ENCODE measurements around the gene KL.
A peak's percentile ranks its signal among the peaks of the same experiment; 100 is the strongest.

The KL gene

DNA sequence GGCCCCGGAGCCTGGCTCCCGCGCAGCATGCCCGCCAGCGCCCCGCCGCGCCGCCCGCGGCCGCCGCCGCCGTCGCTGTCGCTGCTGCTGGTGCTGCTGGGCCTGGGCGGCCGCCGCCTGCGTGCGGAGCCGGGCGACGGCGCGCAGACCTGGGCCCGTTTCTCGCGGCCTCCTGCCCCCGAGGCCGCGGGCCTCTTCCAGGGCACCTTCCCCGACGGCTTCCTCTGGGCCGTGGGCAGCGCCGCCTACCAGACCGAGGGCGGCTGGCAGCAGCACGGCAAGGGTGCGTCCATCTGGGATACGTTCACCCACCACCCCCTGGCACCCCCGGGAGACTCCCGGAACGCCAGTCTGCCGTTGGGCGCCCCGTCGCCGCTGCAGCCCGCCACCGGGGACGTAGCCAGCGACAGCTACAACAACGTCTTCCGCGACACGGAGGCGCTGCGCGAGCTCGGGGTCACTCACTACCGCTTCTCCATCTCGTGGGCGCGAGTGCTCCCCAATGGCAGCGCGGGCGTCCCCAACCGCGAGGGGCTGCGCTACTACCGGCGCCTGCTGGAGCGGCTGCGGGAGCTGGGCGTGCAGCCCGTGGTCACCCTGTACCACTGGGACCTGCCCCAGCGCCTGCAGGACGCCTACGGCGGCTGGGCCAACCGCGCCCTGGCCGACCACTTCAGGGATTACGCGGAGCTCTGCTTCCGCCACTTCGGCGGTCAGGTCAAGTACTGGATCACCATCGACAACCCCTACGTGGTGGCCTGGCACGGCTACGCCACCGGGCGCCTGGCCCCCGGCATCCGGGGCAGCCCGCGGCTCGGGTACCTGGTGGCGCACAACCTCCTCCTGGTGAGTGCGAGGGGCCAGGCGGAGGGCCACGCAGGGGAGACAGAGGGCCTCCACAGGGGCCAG, at the start of gene KL:
KL (plus strand) TSS at position 10 of the 909 bp plus-strand sequence; CDS start at position 28, 18 bp downstream.
- DNase-seq, result no peak

DNA sequence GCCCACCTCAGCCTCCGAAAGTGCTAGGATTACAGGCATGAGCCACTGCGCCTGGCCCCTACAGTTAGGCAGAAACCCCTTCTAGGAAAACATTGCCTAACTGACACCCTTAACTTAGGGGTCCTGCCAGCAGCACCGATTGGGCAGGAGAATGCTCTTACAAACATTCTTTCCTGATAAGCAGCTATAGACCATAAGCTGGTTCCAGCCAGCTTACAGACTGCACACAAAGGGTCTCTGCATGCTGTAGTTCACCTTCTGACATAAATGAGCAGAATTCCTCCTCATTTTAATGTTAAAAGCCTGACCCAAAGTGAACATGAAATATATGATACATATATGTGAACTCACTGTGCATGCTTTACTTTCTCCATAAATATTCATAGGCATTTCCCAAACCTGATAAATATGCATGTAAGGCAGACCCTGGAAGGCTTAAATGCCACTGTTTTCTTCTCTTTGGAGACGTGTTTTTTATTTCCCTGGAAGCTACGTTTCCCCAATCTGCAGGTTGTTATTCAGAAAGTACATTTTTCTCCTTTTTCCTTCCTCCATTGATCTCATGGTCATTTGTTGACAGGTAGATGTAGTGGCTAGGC, 48.5 kb upstream of the KL start:
- DNase-seq, result no peak

DNA sequence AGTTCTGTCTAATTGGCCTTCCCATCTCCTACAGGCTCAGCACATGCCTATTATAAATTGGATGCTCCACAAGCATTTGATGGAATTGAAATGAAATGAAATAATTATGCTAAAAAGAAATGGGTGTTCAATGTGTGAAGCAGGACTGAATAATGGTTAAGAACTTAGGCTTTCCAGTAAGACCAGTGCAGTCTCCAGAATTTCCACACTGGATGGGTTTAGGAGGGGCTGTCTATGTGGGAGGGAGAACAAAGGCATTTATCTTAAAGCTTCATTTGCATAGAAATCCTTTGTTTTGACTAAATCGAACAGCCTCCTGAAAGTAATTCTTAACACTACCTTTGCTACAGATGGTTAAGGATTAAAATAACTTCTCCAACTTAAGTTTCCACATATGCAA, 47.9 kb upstream of the KL start:
- no peak for DNase-seq

DNA sequence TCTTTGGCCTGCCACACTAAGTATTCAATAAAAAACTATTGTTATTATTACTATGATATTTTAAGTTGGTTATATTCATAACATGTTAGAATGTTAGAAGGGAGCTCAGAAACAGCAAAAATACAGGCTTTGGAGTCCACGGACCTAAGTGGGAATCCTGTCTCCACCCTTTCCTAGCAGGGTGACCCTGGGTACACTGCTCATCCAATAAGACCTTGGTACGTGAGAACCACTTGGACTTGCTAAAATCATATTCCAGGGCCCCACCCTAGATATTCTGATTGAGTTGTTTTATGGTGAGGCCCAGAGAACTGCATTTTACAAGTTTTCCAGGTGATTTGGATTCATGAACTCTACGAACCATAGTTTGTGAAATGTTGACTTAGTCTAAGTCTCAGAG, 47.4 kb upstream of the KL start:
- no peak for DNase-seq

DNA sequence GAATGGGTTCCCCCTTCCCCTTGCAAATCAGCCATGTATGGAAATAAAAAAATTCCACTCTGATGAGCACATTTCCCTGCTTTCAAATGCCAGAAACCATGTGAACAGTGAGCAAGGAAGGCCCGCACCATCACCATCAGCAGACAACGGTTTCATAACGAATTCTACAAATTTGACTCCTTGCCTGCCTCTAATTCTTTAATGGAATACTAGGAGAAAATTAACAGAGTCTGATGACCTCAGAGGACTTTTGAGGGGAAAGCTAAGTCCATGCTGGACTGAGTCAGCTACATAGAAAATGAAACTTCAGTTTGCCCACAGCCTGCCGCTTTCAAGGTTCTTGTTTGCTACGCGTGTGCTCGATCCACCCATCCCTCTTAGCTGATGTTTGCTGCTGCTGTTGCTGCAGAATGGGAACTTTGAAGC, 46.7 kb upstream of the KL start:
- no peak for DNase-seq

DNA sequence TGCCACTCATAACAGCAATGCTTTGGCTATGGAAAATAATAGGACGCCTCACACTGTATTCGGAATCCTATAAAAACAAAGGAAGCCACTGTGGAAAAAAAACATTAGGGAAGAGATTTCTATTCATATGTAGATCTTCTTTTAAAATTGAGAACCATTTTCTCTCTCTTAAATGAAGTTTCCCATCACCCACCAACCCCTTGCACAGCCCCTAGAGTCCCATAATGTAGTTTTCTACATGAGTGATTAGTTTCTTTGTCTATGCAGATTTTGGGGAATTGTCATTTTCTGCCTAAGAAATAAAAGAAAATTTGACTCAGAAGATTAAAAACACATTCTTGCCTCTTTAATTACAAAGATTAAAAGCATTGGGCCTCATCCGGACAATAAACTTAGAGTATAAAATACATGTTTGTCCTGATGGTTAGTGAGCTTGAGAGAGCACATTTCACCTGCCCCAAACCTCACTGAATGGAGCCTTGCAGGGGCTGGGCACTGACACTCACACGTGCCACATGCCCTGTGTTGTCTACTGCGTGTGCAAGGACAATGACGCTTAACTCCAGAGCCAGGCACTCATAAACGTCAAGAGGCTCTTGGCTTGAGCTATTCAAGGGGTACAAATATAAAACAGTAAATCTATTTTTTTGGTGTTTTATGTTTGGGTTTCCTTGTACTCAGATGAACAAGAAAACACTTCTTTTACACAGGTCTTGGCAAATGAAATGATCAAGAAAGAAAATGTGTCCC, 40.0 kb upstream of the KL start:
- no peak for DNase-seq

DNA sequence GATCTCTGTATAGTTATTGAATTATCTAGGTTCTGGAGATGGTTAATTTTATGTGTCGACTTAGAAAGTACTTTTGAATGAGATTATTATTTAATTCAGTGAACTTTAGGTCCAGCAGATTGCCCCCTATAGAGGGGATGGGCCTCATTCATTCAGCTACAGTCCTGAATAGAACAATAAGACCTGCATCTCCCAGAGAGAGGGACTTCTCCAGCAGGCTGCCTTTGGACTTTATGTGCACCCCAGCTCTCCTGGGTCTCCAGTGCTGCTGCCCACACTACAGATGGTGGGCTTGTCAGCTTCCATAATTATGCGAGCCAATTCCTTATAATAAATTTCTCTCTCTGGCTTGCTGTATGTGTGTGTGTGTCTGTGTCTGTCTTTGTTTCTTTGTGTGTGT, 39.3 kb upstream of the KL start:
- no peak for DNase-seq

DNA sequence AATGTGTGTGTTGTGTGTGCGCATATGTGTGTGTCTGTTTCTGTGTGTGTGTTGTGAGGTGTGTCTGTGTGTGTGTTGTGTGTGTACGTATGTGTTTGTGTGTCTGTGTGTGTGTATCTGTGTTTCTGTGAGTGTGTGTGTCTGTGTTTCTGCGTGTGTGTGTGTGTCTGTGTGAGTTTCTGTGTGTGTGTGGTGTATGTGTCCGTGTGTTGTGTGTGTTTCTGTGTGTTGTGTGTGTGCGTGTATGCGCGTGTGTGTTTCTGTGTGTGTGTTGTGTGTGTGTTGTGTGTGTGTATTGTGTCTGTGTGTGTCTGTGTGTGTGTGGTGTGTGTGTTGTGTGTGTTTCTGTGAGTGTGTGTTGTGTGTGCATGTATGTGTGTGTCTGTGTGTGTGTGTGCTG, 38.9 kb upstream of the KL start:
- DNase-seq, result no peak

DNA sequence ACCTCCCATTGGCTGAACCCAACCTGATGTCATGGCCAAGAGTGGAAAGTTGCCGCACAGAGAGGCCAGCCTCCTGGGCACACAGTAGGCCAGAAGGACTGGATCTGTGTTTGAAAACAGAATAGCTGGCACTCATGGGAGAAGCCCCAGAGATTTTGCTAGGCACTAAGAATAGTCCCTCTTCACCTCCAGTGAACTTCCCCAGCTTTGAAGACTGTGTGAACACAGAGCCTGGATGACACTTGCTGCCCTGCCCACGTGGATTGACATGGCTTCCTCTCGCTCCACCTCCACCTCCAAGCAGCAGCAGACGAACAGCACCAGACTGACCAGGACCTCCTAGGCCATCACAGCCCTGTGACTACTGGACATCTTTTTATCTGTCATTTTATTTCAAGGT, 37.9 kb upstream of the KL start:
- no peak for DNase-seq

DNA sequence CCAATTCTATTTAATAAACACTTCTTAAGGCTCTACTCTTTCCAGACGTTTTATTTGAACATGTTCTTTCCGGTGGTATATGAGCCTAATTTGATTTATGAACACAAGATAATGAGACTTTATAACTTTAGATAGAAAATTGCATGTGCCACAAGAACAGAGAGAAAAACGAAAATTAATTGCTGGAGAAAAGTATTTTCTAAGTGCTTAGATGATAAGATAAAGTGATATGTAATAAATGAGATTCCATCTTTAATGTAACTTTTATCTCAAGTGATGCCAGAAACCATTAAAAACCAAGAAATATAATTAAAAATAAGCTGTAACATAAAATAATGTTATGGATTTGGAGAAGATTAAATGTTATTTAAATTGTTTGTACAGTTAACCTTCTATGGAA, 33.2 kb upstream of the KL start:
- no peak for DNase-seq

DNA sequence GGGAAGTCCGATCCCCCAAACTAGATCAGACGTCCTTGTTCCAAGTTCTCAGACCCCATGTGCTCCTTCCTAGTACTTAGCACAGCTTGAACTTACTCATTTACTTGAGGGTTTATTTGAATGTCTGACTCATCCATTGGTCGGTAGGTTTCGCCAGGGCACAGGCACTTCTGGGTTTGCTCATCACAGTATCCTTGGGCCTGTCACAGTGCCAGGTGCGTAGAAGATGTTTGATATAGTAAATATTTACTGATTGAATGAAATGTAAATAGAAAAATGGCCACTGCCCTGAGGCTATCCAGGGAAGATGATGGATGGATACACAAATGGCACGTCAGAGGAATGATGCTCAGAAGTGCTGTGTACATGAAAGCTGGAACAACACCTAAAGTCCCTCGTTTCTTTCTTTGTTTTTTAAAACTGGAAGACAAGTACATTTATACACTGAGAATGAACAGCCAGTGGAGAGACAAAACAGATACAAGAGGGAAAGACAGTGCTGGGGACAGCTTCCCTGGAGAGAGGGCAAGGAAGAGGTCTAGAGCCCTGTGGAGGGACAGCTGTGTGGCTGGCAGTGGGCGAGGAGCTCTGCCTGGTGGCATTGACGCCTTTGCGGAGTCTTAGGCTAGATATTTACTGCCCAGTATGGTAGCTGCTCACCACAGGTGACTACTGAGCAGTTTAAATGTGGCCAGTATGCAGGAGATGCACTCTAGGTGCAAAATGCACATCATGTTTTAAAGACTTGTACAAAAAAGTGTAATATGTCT, 31.2 kb upstream of the KL start:
- peak in 1 of 2 experiments; percentile 56 for DNase-seq

DNA sequence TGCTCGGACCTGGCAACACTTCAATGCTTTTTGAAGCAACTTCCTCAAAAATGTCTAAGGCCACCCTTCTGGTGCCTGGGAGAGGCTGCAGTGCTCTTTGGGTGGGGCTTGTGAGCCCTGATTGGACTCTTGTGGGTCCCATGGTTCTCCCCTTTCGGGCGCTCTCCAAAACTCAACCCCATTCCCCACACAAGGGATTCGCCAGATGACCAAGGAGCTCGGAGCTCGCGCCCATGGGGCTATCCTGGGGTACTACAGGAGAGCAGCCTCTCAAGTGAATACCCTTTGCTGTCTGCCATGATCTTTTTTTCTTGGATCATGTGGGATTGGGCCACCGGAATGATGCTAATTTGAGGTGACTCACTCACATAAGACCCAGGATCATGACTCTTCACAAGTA, 29.7 kb upstream of the KL start:
- no peak for DNase-seq

DNA sequence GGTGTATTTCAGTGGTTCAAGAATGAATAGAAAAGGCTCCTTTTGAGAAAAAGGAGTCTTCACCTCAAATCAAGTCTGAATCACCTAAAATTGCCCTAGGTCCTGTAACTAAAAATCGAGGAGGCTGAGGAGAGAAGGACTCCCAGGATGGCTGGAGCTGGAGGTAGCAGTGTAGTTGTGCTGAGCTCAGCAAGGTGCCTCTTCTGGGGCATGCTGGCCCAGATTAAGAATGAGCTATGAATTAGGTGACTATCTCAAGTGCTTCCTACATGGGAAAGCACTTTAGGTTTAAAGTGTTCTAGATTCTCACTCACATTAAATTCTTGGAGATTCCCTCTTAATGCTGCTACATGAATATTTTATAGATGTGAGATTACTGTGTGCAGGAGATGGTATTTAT, 28.8 kb upstream of the KL start:
- no peak for DNase-seq

DNA sequence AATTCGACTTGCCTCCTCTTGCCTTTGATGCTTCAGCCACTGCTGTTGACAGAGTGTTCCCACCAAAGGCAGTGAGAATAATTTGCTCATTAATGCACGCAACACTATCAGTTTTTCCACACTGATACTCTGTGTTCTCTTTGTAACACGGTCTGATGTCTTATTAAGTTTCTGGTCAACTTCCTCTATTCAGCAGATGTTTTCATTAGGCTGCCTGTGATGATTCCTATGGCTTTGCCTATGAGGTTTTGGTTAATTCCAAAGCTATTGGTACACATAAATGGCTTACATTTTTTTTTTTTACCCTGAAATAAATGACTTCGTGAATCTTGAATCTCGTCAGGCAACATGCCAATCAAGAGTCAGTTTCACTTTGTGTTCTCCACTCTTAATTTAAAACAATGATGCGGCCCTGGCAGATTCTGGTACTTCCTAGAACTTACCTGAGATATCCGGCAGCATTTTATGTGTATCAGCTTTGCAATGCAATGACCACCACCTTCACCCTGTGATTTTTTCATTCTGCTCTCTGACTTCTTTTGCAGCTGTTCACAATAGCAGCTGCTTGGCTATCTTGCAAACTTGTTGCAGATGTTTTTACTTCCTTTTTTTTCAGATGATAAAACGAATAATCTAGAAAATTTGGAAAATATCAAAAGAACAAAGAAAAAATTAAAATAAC, 27.5 kb upstream of the KL start:
- no peak for DNase-seq

DNA sequence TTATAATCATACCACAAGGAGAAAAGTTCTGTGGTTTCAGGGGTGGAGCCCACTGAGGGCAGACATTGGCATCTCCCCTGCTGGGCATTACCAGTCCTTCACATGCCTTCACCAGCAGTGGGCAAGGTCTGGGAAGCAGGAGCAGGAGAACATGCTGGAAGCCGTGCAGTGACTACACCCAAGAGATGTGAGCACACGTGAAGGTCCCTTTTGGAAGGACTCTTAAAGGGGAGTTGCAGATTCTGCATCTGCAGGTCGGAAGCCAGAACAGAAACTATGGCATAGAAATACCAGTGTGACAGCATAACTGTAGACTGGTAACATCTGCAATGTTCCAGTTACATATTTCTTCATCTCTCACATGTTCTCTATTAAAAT, 26.9 kb upstream of the KL start:
- DNase-seq, result no peak

DNA sequence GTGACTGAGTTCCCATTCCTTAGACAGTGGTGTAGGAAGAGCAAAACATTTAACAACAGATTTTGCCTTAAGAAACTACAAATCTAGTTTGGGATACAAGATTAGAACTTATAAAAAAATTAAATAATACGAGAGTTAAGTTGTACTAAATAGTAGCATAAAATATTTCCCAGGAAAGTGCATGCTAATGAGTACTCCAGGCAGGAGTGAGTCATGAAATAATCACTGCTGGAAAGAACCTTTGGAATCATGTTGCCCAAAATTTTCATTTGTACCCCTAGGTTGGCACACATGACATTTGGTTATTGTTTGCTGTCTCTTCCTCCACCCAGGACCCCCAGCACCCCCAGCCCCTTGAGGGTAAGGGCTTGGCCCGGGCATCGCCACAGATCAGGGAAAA, 26.3 kb upstream of the KL start:
- DNase-seq, result no peak

DNA sequence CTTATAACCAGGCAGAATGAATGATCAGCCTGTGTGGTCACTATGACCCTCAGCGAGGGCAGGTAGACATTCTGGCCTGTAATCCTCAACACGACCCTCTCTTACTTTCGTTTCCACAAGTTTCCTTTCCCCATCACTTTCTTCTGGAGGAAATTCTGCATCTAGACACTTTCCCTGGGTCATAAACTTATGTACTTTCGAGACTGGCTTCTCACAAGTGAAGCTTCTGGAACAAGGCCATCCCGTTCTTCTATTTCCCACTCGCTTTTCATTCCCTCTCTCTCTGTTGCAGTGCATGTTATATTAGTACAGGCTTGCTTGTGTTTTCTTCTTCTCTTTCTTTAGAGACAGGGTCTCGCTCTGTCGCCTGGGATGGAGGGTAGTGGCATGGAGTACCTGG, 23.1 kb upstream of the KL start:
- DNase-seq, result no peak

DNA sequence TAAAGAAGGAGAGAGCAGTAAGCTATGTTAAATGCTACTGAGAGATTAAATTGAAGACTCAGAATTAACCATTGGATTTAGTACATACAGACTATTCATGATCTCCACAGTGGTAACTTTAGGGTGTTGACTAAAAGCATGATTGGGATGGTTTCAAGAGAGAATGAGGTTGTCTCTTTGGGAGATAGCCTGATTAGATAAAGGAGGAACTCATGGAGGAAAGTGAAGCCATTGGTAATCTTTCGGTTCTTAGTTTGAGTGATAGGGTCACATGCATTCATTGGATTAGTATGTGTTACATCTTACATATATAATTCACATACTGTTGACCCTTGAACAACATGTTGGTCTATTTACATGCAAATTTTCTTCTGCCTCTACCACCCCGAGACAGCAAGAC, 18.8 kb upstream of the KL start:
- no peak for DNase-seq

DNA sequence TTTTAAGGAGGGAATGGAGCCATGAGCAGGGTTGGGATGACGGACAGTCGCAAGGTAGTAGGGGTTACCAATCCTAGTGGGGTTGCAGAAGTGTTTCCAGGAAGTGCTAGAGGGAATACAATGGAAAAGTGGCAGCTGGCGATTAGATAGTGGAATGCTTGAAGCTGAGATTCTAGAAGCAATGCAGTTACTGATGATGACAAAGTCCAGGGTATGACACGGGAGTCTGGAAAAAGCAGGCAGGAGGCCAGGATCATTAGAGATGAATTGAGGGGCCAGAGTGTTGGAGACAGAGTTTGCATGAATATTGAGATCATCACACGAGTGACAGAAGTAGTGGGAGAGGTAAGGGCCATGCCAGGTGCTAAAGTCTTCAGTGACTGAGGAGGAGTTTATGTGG, 17.3 kb upstream of the KL start:
- no peak for DNase-seq

DNA sequence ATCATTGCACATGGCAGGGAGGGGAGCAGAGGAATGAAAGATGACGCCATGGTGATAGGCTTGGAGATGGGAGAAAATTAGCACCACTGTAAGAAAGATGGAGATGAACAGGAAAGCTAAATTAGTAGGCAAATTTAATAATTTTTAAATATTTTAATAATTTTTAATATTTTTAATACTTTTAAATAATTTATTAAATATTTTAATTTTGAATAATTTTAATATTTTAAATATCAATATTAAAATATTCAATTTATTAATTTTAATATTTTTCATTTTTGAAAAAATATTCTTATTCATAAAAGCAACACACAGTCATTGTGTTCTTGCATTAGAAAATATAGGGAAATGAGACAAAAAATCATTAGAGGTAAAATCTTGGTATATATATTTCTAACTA, 15.9 kb upstream of the KL start:
- DNase-seq, result no peak

DNA sequence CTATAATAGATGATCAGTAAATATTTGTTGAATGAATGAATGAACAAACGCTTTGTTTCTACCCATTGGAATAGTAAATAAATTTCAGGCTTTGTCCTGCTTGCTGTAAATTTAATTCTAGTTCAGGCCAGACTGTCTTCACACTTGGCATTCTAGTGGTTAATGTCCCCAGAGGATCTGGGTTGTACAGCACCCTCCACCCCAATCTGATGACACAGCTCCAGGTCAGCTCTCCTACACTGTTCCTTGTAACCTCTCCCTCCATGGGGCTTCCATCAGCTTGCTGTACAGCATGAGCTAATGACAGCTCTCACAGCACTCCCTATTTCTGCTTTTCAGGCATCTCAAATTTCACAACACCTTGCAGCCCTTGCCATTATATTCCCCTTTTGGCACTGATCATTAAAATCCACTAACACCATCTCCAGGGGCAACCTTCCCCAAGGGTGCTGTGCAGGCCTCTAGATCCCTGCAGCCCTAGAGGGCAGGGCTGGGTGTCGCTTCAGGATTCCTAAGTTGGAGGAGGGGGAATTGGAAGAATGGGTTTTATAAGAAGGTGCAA, 12.7 kb upstream of the KL start:
- peak in 1 of 2 experiments; percentile 25 for DNase-seq

DNA sequence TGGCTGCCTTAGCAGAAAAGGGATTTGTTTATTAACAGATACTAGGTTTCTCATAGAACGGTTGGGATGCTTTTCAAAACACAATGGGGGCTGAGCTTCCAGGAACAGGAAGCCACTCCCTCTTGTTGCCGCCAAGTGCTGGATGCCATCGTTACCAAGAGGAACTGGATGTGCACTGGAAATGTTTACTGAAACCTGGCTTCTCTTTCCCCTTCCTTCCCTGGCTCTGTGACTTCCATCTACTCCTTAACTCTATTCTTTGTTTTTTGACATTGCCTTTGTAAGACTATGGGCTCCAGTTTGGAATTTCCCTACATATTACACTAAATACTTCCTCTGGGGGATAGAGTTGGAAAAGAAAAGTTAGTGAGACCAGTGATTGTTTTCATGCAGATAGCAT, 11.7 kb upstream of the KL start:
- DNase-seq, result no peak

All from NCI-H1930 (cell line).